GM23338 (cell line): ENCODE measurements around the gene TNFRSF21. TPM values are rescaled to one million over a fixed set of nuclear protein-coding genes. Genes with fewer than 3 reads are reported as not detected.

ENCODE experiments used
- ATAC-seq: fragments of 200-7000 bp; cut with Tn5 transposase; 3 replicates; pipeline ENCODE4 v1.9.1; 2020
- DNase-seq: peaks from one replicate; pipeline ENCODE4 v3.0.0-alpha.2; 2015; ENCODE audit warnings: low spot score
- H2AFZ ChIP-seq: fragments of 200-600 bp; sonication (generic); 2 replicates; pipeline ENCODE4 v1.8.0; 2016; ENCODE audit warnings: antibody characterized with exemption, mild to moderate bottlenecking, moderate library complexity
- H3F3A ChIP-seq: fragments of 200-600 bp; sonication (generic); replicated peaks from 2 replicates; pipeline ENCODE4 v1.8.0; 2017; ENCODE audit warnings: antibody characterized with exemption, mixed run types, low read depth
- H3K27ac ChIP-seq: fragments of 200-600 bp; sonication (generic); 2 replicates; pipeline ENCODE4 v1.6.1; 2016; ENCODE audit warnings: low read depth
- H3K27me3 ChIP-seq: fragments of 200-600 bp; sonication (generic); 2 replicates; pipeline ENCODE4 v1.8.0; 2016; ENCODE audit warnings: mild to moderate bottlenecking, mixed run types, moderate library complexity; ENCODE audit not compliant: insufficient read depth
- H3K36me3 ChIP-seq: fragments of 200-600 bp; sonication (generic); 2 replicates; pipeline ENCODE4 v1.8.0; 2016; ENCODE audit warnings: mild to moderate bottlenecking; ENCODE audit not compliant: insufficient read depth
- H3K4me1 ChIP-seq: fragments of 200-600 bp; sonication (generic); 2 replicates; pipeline ENCODE4 v1.8.0; 2016; ENCODE audit warnings: mild to moderate bottlenecking, moderate library complexity; ENCODE audit not compliant: insufficient read depth
- H3K4me2 ChIP-seq: fragments of 200-600 bp; sonication (generic); 2 replicates; pipeline ENCODE4 v1.7.1; 2017; ENCODE audit warnings: mixed run types
- H3K4me3 ChIP-seq: fragments of 200-600 bp; sonication (generic); 2 replicates; pipeline ENCODE4 v1.6.1; 2016; ENCODE audit warnings: mixed run types
- H3K79me2 ChIP-seq: fragments of 200-600 bp; sonication (generic); replicated peaks from 2 replicates; pipeline ENCODE4 v1.8.0; 2017; ENCODE audit warnings: mild to moderate bottlenecking; ENCODE audit not compliant: insufficient read depth
- H3K9me2 ChIP-seq: fragments of 200-600 bp; sonication (generic); 2 replicates; pipeline ENCODE4 v1.8.0; 2017; ENCODE audit not compliant: insufficient read depth
- H4K20me1 ChIP-seq: fragments of 200-600 bp; sonication (generic); replicated peaks from 2 replicates; pipeline ENCODE4 v1.8.0; 2017; ENCODE audit warnings: mild to moderate bottlenecking; ENCODE audit not compliant: insufficient read depth
- H3K27ac Mint-ChIP-seq: 2 replicates; pipeline ENCODE4 v1.8.0; 2020; ENCODE audit warnings: inconsistent platforms, mild to moderate bottlenecking, moderate library complexity, mixed read lengths
- H3K27me3 Mint-ChIP-seq: 3 replicates; pipeline ENCODE4 v1.8.0; 2022; ENCODE audit warnings: low read depth, mild to moderate bottlenecking, moderate library complexity, mixed read lengths, inconsistent platforms; ENCODE audit not compliant: insufficient read depth, poor library complexity
- H3K36me3 Mint-ChIP-seq: 3 replicates; pipeline ENCODE4 v1.8.0; 2021; ENCODE audit warnings: low read depth, mild to moderate bottlenecking, inconsistent platforms, moderate library complexity, mixed read lengths
- H3K4me1 Mint-ChIP-seq: 3 replicates; pipeline ENCODE4 v1.8.0; 2020; ENCODE audit warnings: mild to moderate bottlenecking, inconsistent platforms, mixed read lengths
- H3K4me3 Mint-ChIP-seq: 3 replicates; pipeline ENCODE4 v1.8.0; 2021; ENCODE audit warnings: moderate library complexity, mild to moderate bottlenecking, inconsistent platforms, mixed read lengths
- H3K9me3 Mint-ChIP-seq: 3 replicates; pipeline ENCODE4 v1.8.0; 2020; ENCODE audit warnings: moderate library complexity, mild to moderate bottlenecking, inconsistent platforms, mixed read lengths
- EZH2 ChIP-seq: fragments of 200-600 bp; sonication (generic); IDR thresholded peaks from one replicate; pipeline ENCODE4 v1.8.0; 2017; ENCODE audit warnings: antibody characterized with exemption, mild to moderate bottlenecking, low read depth; ENCODE audit not compliant: unreplicated experiment
- JUNB ChIP-seq: IDR thresholded peaks from one replicate; pipeline ENCODE4 v1.6.1; 2016; ENCODE audit warnings: antibody characterized with exemption; ENCODE audit not compliant: unreplicated experiment
- NANOG ChIP-seq: IDR thresholded peaks from 2 replicates; pipeline ENCODE4 v1.6.1; 2016; ENCODE audit warnings: antibody characterized with exemption, borderline replicate concordance
- STAT1 ChIP-seq: IDR thresholded peaks from one replicate; pipeline ENCODE4 v1.6.1; 2016; ENCODE audit warnings: antibody characterized with exemption; ENCODE audit not compliant: unreplicated experiment
- ZNF114 ChIP-seq: fragments of 250-450 bp; sonication (Bioruptor Pico); IDR thresholded peaks from 2 replicates; pipeline ENCODE4 v1.5.0; 2020; ENCODE audit warnings: mild to moderate bottlenecking, moderate library complexity
- ZNF331 ChIP-seq: fragments of 250-450 bp; sonication (Bioruptor Pico); IDR thresholded peaks from 2 replicates; pipeline ENCODE4 v1.5.0; 2020; ENCODE audit warnings: low read depth, mild to moderate bottlenecking, moderate library complexity
- polyA plus RNA-seq: library from polyadenylated mRNA; unstranded; fragments of >200 nt; fragmentation: Nextera tagmentation; extraction: Ambion mirVana; gene quantifications from 2 replicates; pipeline ENCODE4 v1.2.1, GENCODE V29; 2016
- total RNA-seq: library from RNA; depleted of rRNA; stranded (reverse); fragments of >200 nt; shearing (Covaris generic); gene quantifications from 2 replicates; pipeline ENCODE4 v1.2.3, GENCODE V29; 2014
- TF ChIP-seq, protein P1 (sequence below): IDR thresholded peaks from one replicate; pipeline ENCODE4 v1.6.1; 2018; ENCODE audit warnings: antibody characterized with exemption; ENCODE audit not compliant: unreplicated experiment
- TF ChIP-seq, protein P2 (sequence below): IDR thresholded peaks from 2 replicates; pipeline ENCODE4 v1.6.1; 2016; ENCODE audit warnings: antibody characterized with exemption

Gene TNFRSF21
- total and polyA plus RNA-seq, 2 experiments from 2014 or later = 22.1 to 48.1 TPM

- TF ChIP-seq, protein P1, sequence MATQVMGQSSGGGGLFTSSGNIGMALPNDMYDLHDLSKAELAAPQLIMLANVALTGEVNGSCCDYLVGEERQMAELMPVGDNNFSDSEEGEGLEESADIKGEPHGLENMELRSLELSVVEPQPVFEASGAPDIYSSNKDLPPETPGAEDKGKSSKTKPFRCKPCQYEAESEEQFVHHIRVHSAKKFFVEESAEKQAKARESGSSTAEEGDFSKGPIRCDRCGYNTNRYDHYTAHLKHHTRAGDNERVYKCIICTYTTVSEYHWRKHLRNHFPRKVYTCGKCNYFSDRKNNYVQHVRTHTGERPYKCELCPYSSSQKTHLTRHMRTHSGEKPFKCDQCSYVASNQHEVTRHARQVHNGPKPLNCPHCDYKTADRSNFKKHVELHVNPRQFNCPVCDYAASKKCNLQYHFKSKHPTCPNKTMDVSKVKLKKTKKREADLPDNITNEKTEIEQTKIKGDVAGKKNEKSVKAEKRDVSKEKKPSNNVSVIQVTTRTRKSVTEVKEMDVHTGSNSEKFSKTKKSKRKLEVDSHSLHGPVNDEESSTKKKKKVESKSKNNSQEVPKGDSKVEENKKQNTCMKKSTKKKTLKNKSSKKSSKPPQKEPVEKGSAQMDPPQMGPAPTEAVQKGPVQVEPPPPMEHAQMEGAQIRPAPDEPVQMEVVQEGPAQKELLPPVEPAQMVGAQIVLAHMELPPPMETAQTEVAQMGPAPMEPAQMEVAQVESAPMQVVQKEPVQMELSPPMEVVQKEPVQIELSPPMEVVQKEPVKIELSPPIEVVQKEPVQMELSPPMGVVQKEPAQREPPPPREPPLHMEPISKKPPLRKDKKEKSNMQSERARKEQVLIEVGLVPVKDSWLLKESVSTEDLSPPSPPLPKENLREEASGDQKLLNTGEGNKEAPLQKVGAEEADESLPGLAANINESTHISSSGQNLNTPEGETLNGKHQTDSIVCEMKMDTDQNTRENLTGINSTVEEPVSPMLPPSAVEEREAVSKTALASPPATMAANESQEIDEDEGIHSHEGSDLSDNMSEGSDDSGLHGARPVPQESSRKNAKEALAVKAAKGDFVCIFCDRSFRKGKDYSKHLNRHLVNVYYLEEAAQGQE = no peak
- TF ChIP-seq ZNF114 (CRISPR knock-in tag) (no peak), STAT1 (no peak), ZNF331 (CRISPR knock-in tag) (no peak), NANOG (no peak), EZH2 (no peak), JUNB (no peak)
Measured at GRCh38 chr6:47200536-47201334, 109.0 kb downstream of the TNFRSF21 start (continued).

DNA sequence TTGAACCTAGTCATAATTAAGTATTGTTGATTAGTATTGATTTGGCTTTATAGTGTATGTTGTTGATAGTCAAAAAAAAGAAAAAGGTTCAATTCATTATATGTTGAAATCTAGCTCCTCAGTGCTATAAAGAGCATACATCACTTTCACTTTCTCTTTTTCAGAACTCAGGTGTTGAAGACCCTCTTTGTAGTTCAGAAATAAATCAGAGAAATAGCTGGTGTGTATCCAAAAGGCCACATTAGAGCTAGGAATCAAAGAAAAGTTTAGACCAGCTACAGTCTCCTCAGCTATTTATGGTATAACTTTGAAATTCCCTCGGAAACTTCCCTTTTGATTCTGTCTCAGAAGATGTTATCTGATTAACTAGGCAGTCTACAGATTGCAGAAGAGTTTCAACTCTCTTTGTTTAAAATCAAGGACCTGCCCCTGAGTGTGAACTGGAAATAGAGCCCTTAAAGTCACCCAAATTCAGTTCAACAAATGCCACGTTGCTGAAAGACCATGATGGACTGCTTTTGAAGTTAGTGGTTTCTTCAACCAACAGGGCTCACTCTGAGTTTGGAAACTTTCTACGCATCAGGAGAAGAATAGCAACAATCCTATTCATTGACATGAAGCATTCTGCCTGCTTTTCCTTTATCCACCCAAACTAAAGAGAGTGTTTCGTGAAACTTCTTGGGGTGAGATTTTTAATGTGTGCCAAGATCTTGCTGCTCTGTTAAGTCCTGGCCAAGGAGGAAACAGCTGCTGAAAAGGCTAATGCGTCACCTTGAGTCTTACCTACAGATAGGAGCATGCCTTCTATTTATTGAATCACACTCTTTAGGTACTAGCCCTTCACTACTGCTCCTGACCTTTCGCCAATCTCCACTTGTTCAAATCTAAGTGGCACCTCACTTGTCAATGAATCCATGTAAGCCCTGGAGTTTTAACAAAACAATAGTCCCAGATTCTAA, 111.7 kb downstream of the TNFRSF21 start:
- H3K4me1 Mint-ChIP-seq = no peaks in the 10 kb centered on the region
- H3K27me3 Mint-ChIP-seq = peaks cover 4% of the 10 kb centered on the region
- Histone ChIP-seq H3K4me3 (no peak overlapping the region), H3K4me2 (no peak overlapping the region), H3K36me3 (no peaks in the 10 kb centered on the region), H3K27ac (no peak overlapping the region), H3F3A (no peaks in the 10 kb centered on the region), H3K79me2 (no peaks in the 10 kb centered on the region), H3K9me2 (peaks cover 9% of the 10 kb centered on the region; the same call in 1 of the 2 replicates), H2AFZ (no peak overlapping the region), H3K27me3 (no peaks in the 10 kb centered on the region), H3K4me1 (no peaks in the 10 kb centered on the region), H4K20me1 (no peaks in the 10 kb centered on the region)
- no peak overlapping the region for H3K4me3 Mint-ChIP-seq
- no peak for DNase-seq
- no peaks in the 10 kb centered on the region for H3K9me3 Mint-ChIP-seq
- no peaks in the 10 kb centered on the region for H3K36me3 Mint-ChIP-seq
- no peak for ATAC-seq
- no peak overlapping the region for H3K27ac Mint-ChIP-seq
- TF ChIP-seq ZNF331 (CRISPR knock-in tag) (no peak), ZNF114 (CRISPR knock-in tag) (no peak), NANOG (no peak), STAT1 (no peak)
- TF ChIP-seq, protein P2, sequence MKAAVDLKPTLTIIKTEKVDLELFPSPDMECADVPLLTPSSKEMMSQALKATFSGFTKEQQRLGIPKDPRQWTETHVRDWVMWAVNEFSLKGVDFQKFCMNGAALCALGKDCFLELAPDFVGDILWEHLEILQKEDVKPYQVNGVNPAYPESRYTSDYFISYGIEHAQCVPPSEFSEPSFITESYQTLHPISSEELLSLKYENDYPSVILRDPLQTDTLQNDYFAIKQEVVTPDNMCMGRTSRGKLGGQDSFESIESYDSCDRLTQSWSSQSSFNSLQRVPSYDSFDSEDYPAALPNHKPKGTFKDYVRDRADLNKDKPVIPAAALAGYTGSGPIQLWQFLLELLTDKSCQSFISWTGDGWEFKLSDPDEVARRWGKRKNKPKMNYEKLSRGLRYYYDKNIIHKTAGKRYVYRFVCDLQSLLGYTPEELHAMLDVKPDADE = no peak
- TF ChIP-seq, protein P1 = no peak
